ENCODE data around the gene PITPNB. TPM values are rescaled to one million over a fixed set of nuclear protein-coding genes. Genes with fewer than 3 reads are reported as not detected.

Gene PITPNB
- total and polyA plus RNA-seq, 2 experiments from 2014 or later, result 50.9 to 56.0 TPM

DNA sequence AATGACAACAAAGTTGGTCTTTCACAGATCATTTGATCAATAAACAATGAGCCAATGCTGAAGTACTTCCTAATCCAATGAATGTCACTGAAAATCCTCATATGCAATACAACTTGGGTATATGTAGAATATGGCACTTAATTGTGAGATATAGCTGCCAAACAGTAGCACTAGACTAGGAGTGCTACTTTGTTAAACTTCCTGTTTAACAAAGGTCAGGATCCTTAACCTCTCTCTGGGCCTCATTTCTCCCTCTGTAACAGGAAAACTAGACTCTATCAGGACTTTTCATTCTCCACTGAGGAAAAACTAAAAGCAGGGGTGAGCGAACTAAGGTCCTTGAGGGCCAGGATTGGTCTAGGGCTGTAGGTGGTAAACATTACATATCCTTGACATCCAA, 56.1 kb downstream of the PITPNB start (continued):
- no peak for TF ChIP-seq ZNF331 (CRISPR knock-in tag; IDR thresholded peaks at IDR 0.05; ENCODE audit: low read depth)
- no peak for TF ChIP-seq REST (IDR thresholded peaks at IDR 0.05; ENCODE audit: unreplicated experiment)
- TF ChIP-seq ETS1 (IDR thresholded peaks at IDR 0.05), result no peak
- no peak for TF ChIP-seq JUNB (IDR thresholded peaks at IDR 0.05; ENCODE audit: unreplicated experiment)
- TF ChIP-seq NANOG (IDR thresholded peaks at IDR 0.05; ENCODE audit: borderline replicate concordance), result no peak
- no peak for TF ChIP-seq POLR2AphosphoS5 (IDR thresholded peaks at IDR 0.05; ENCODE audit: low read depth)
- TF ChIP-seq ZNF114 (CRISPR knock-in tag; IDR thresholded peaks at IDR 0.05), result no peak
- TF ChIP-seq CREB1 (CRISPR knock-in tag; IDR thresholded peaks at IDR 0.05; ENCODE audit: low read depth), result no peak

GRCh38 chr22:27859336-27859735, 59.7 kb downstream of the PITPNB start:
- peaks cover 20% of the 10 kb centered on the region; the same call in 1 of the 2 replicates for H3K36me3 ChIP-seq (ENCODE audit: insufficient read depth)
- H3K27ac ChIP-seq (ENCODE audit: low read depth), result no peak overlapping the region

More at GRCh38 chr22:27859336-27859735, 59.7 kb downstream of the PITPNB start:
- DNase-seq (ENCODE audit: low spot score) (no peak), ATAC-seq (no peak)
- Mint-ChIP-seq H3K27ac (no peak overlapping the region), H3K36me3 (ENCODE audit: low read depth) (peaks cover 30% of the 10 kb centered on the region), H3K27me3 (ENCODE audit: insufficient read depth, low read depth, poor library complexity) (no peaks in the 10 kb centered on the region), H3K4me3 (no peak overlapping the region), H3K9me3 (no peaks in the 10 kb centered on the region), H3K4me1 (peaks cover 6% of the 10 kb centered on the region)
- Histone ChIP-seq H3K9me2 (ENCODE audit: insufficient read depth) (no peaks in the 10 kb centered on the region), H4K20me1 (replicated peaks; ENCODE audit: insufficient read depth) (peaks cover 4% of the 10 kb centered on the region), H3K4me3 (no peak overlapping the region), H3K79me2 (replicated peaks; ENCODE audit: insufficient read depth) (no peaks in the 10 kb centered on the region; the same call in none of the 2 replicates), H3F3A (replicated peaks; ENCODE audit: low read depth) (no peaks in the 10 kb centered on the region), H2AFZ (no peak overlapping the region), H3K4me1 (ENCODE audit: insufficient read depth) (peaks cover 10% of the 10 kb centered on the region), H3K4me2 (no peak overlapping the region), H3K27me3 (ENCODE audit: insufficient read depth) (no peaks in the 10 kb centered on the region)
- TF ChIP-seq ETS1 (IDR thresholded peaks at IDR 0.05) (no peak), CTCF (conservative IDR thresholded peaks at IDR 0.05; ENCODE audit: low read depth in 2 of 2) (no peak), POLR2AphosphoS5 (IDR thresholded peaks at IDR 0.05; ENCODE audit: low read depth) (no peak), STAT1 (IDR thresholded peaks at IDR 0.05; ENCODE audit: unreplicated experiment) (no peak), CREB1 (CRISPR knock-in tag; IDR thresholded peaks at IDR 0.05; ENCODE audit: low read depth) (no peak), EZH2phosphoT487 (IDR thresholded peaks at IDR 0.05; ENCODE audit: unreplicated experiment) (no peak), EZH2 (IDR thresholded peaks at IDR 0.05; ENCODE audit: low read depth, unreplicated experiment) (no peak), ZNF114 (CRISPR knock-in tag; IDR thresholded peaks at IDR 0.05) (no peak), NANOG (IDR thresholded peaks at IDR 0.05; ENCODE audit: borderline replicate concordance) (no peak), JUNB (IDR thresholded peaks at IDR 0.05; ENCODE audit: unreplicated experiment) (no peak), ZNF331 (CRISPR knock-in tag; IDR thresholded peaks at IDR 0.05; ENCODE audit: low read depth) (no peak), REST (IDR thresholded peaks at IDR 0.05; ENCODE audit: unreplicated experiment) (no peak)
